GM12891 (cell line): ENCODE results near the gene SLC26A11.
"Not testable (repeated sequence)": the region's sequence is repeated elsewhere in the genome, so short reads cannot be mapped to it uniquely, and the experiment has no call there.

Experiments used
- DNase-seq: peaks from one replicate; pipeline ENCODE4 v3.0.0; 2011; ENCODE audit warnings: low spot score; ENCODE audit not compliant: insufficient read length
- FAIRE-seq: peaks from 2 replicates; lab custom pipeline; 2011; peaks lifted over from hg19 to GRCh38; lab: Jason Lieb, UNC
- PAX5 ChIP-seq: IDR thresholded peaks from 2 replicates; pipeline ENCODE4 v1.6.1; 2011; ENCODE audit warnings: low read length, moderate library complexity, mild to moderate bottlenecking; ENCODE audit not compliant: insufficient read depth, severe bottlenecking
- POLR2A ChIP-seq: IDR thresholded peaks from 2 replicates; pipeline ENCODE4 v1.6.1; 2011; ENCODE audit warnings: low read depth, low read length, control low read depth
- POLR2AphosphoS5 ChIP-seq: IDR thresholded peaks from 2 replicates; pipeline ENCODE4 v1.6.1; 2011; ENCODE audit warnings: low read depth, low read length, control low read depth
- POU2F2 ChIP-seq: IDR thresholded peaks from 2 replicates; pipeline ENCODE4 v1.6.1; 2011; ENCODE audit warnings: low read depth, mild to moderate bottlenecking, control low read depth, low read length, moderate library complexity
- SPI1 ChIP-seq: IDR thresholded peaks from 2 replicates; pipeline ENCODE4 v1.6.1; 2011; ENCODE audit warnings: low read depth, low read length, control low read depth
- TAF1 ChIP-seq: IDR thresholded peaks from 2 replicates; pipeline ENCODE4 v1.6.1; 2011; ENCODE audit warnings: low read depth, low read length, control low read depth

The SLC26A11 gene

DNA sequence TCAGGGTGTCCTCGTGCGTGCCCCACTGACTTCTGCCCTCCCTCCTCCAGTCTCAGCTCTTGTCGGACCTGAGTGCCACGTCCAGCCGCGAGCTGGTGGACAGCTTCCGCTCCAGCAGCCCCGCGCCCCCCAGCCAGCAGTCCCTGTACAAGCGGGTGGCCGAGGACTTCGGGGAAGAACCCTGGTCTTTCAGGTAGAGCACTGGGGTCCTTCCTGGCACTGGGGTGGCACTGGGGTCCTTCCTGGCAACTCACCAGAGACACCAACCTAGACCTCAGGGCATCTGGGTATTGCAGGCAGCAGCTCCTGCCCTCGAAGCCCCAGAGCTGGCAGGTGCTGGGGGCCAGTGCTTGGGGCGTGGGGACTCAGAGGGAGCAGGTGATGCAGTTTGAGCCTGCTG lies 25.1 kb upstream of the SLC26A11 start:
- FAIRE-seq (no peak), DNase-seq (no peak)
- TF ChIP-seq SPI1 (no peak), POLR2A (no peak), POLR2AphosphoS5 (no peak), TAF1 (no peak), PAX5 (no peak), POU2F2 (no peak)

DNA sequence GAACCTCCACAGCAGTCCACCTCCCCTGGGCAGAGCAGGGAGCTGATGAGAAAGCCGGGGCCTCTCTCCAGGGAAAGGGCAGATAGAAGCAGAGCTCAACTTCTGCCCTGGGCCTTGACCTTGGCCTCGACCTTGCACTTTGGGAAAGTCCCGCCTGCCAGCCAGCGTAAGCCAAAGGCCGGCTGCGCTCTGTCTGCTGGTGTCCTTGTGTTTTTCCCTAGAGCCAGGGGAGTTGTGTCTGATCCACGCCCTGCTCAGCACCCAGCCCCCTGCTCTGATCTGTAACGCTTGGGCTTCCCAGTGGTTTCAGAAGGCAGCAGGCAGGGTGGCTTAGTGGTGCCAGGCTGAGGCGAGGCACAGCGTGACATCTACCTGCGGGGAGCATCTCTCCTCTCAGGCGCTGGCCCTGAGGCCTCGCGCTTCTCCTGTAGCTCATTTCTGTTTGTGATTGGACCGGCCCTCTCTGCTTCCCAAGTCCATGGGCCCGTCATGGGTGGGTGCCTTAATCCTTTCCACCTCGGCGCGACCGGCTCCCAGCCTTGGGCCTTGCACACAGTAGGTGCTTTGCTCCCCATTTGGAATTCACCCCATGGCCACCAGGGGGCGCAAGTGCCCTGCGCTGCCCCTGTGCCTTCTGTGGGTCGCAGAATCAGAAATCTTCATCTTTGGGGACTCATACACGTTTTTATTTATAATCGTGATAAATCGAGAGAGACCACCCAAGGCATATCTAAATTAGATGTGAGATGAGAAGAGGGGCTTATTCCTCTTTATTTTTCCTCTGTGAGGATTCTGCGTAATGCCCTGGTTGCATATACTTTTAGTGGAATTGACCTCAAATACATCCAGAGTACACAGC lies 24.3 kb upstream of the SLC26A11 start:
- TF ChIP-seq POU2F2 (no peak), TAF1 (no peak), SPI1 (no peak), POLR2AphosphoS5 (no peak), POLR2A (no peak), PAX5 (no peak)
- FAIRE-seq (peak; percentile 5), DNase-seq (peak; percentile 62)

DNA sequence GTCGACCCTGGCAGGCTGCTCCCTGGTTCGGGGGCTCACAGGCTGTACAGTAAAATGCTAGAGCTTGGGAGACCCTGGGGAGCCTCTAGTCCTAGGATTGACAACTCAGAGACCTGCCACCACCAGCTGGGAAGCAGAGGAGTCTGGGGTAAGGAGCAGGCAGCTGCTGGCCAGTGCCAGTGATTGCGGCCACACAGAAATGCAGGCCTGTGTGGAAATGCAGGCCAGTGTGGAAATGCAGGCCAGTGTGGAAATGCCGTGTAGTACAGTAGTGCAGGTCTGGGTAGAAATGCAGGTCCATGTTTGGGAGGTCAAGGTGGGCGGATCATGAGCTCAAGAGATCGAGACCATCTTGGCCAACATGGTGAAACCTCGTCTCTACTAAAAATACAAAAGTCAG lies 23.6 kb upstream of the SLC26A11 start:
- FAIRE-seq (no peak), DNase-seq (no peak)
- TF ChIP-seq POU2F2 (no peak), TAF1 (no peak), POLR2A (no peak), POLR2AphosphoS5 (no peak), SPI1 (no peak), PAX5 (no peak)

DNA sequence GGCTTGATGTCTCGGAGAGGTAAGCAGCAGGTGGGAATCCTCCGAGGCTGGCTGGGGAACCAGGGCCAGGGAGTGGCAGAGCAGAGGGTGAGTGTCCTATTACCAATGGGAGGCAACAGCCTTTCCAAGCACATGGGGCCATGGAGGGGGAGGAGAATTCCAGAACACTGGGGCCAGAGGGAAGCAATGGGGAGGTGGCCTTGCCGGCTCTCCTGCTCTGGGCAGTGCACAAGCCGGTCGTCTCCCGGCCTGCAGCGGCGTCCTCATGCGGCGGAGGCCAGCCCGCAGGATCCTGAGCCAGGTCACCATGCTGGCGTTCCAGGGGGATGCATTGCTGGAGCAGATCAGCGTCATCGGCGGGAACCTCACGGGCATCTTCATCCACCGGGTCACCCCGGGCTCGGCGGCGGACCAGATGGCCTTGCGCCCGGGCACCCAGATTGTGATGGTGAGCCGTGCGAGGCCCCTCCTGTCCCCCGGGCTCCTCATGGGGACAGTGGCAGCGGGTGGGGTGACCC lies 22.0 kb upstream of the SLC26A11 start:
- TF ChIP-seq TAF1, result no peak
- TF ChIP-seq POLR2AphosphoS5, result no peak
- no peak for TF ChIP-seq SPI1
- no peak for TF ChIP-seq POLR2A
- TF ChIP-seq PAX5, result no peak
- no peak for TF ChIP-seq POU2F2
- FAIRE-seq (no peak), DNase-seq (no peak)

DNA sequence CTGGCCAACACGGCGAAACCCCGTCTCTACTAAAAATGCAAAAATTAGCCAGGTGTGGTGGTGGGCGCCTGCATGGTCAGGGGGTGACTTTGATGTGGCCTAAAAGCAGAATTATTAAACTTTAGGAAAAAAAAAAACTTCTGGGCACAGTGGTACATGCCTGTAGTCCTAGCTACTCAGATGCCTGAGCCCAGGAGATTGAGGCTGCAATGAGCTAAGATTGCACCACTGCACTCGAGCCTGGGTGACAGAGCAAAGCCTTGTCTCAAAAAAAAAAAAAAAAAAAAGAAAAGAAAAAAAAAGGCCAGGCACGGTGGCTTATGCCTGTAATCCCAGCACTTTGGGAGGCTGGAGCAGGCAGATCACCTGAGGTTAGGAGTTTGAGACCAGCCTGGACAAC lies 20.9 kb upstream of the SLC26A11 start:
- not testable (repeated sequence) for DNase-seq, FAIRE-seq

DNA sequence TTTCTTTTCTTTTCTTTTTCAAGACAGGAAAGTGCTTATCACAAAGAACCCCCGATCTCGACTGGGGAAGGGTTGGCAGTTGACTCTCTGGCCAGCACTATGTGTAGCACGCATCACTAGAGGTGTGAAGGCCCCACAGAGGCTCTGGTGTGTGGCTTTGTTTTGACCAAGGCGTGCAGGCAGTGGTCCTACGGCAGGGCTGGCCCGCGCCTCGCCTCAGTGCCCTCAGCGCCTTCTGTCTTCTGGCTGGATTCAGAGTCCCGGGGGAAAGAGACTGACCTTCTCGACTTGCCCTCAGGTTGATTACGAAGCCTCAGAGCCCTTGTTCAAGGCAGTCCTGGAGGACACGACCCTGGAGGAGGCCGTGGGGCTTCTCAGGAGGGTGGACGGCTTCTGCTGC lies 18.8 kb upstream of the SLC26A11 start:
- no peak for FAIRE-seq
- DNase-seq, result no peak
- TF ChIP-seq SPI1 (no peak), TAF1 (no peak), POLR2A (no peak), POU2F2 (no peak), POLR2AphosphoS5 (no peak), PAX5 (no peak)

DNA sequence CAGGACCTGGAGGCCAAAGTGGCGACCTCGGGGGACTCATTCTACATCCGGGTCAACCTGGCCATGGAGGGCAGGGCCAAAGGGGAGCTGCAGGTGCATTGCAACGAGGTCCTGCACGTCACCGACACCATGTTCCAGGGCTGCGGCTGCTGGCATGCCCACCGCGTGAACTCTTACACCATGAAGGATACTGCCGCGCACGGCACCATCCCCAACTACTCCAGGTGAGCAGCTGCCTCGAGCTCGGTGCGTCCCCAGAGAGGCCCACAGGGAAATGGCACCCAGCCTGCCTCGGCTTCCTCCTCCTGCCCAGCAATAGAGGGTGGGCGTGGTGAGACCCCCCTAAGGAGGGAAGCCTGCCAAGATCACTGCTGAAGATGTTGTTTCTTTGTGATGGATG lies 18.0 kb upstream of the SLC26A11 start:
- no peak for FAIRE-seq
- no peak for DNase-seq
- no peak for TF ChIP-seq POLR2A
- no peak for TF ChIP-seq PAX5
- no peak for TF ChIP-seq POU2F2
- TF ChIP-seq SPI1, result no peak
- no peak for TF ChIP-seq POLR2AphosphoS5
- TF ChIP-seq TAF1, result no peak

DNA sequence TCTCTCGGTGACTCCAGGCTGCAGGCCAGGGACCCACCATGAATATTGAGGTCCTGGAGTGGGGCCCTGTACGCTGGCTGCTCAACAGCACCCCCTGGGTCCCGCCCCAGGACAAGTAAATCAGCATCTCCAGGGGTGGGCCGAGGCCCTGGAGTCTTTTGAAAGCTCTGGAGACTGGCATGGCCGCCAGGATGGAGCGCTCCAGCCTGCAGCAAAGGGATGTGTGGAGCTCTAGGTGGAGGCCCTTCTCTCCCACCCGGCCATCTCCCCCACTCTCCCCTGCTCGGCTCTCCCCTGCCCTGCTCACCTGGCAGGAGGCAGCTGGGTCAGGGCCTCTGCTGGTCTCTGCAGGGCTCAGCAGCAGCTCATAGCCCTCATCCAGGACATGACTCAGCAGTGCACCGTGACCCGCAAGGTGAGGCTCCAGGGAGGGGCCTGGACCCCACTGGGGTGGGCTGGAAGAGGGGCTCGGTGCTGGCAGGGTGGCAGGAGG lies 16.7 kb upstream of the SLC26A11 start:
- DNase-seq, result no peak
- FAIRE-seq, result no peak
- TF ChIP-seq POLR2A (no peak), PAX5 (no peak), POLR2AphosphoS5 (no peak), POU2F2 (no peak), SPI1 (no peak), TAF1 (no peak)

DNA sequence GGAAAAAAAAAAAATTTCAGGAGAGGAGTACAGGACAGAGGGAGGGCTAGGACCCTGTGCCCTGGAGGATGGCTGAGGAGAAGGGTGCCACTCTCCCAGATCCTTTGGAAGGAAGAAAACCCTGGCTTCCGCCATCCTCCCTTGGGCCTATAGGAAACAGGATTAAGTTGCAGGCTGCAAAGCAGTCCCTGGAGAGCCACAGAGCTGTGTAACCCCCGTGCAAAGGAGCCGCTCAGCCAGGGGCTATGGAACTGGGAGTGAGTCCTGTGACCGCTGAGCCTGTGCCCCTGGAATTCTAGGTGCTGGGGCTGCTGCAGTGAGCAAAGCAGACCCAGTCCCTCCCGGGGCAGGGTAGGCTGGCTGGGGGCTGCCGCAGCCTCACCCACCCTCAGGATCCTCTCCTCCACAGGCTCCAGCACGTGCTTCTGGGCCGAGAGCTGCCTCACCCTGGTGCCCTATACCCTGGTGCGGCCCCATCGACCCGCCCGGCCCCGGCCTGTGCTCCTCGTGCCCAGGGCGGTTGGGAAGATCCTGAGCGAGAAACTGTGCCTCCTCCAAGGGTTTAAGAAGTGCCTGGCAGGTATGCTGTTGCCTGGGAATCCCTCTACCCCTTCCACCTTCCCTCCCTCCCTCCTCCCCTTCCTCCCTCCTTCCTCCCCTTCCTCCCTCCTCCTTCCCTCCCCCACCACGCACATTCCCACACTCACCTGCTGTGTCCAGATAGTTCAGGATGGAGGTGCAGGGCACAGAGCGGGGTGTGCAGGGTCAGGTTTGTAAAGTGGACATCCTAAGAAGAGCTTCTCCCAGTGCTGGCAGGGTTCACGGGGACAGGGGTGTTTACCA lies 15.4 kb upstream of the SLC26A11 start:
- FAIRE-seq (no peak), DNase-seq (no peak)
- TF ChIP-seq POLR2AphosphoS5 (no peak), POU2F2 (no peak), PAX5 (no peak), SPI1 (no peak), POLR2A (no peak)
